ENCODE results near the gene HBB.

DNA sequence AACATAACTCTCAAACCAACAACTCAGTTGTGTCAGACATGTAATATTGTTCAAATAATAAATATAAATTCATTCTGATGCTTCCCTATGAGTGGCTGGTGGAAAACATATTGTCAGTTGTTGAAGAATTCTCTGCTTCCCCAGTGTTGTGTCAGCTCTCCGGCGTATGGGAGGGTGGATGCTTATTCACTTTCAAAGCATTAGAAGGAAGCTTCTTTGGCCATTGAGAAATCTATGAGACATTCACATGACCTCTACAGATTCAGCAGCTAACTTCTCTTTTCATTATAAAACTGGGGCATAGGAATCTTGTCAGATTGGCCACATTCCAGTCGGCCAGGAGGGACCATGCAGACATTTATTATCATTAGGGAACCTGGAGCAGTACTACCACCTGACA lies 29.3 kb downstream of the HBB start:
- TF ChIP-seq EZH2 (IDR thresholded peaks at IDR 0.05; ENCODE audit: borderline replicate concordance, insufficient read depth, low read length, poor library complexity, severe bottlenecking): no peak
- TF ChIP-seq POLR2AphosphoS5 (IDR thresholded peaks at IDR 0.05): no peak
- no peak for TF ChIP-seq EP300 (conservative IDR thresholded peaks at IDR 0.05; ENCODE audit: poor library complexity, severe bottlenecking)
- no peak for TF ChIP-seq MXI1 (conservative IDR thresholded peaks at IDR 0.05; ENCODE audit: poor library complexity, severe bottlenecking)
- no peak for TF ChIP-seq TAF1 (IDR thresholded peaks at IDR 0.05; ENCODE audit: low read depth)

Measured in neural cell (in vitro differentiated cells).